Measurements from ENCODE around the gene MRPL53.

The MRPL53 gene

GRCh38 chr2:74425523-74425922, 47.0 kb downstream of the MRPL53 start:
- DNase-seq (ENCODE audit: low spot score), result no peak

- DNase-seq (ENCODE audit: low spot score), result no peak
Measured at GRCh38 chr2:74424995-74425406, 47.5 kb downstream of the MRPL53 start.

- no peak for DNase-seq (ENCODE audit: low spot score)
Measured at GRCh38 chr2:74424139-74424992, 48.1 kb downstream of the MRPL53 start.

GRCh38 chr2:74423231-74424095, 49.0 kb downstream of the MRPL53 start:
- DNase-seq (ENCODE audit: low spot score), result no peak
